ENCODE measurements around the gene SH3RF3. TPM values are rescaled to one million over a fixed set of nuclear protein-coding genes. Genes with fewer than 3 reads are reported as not detected.

Gene SH3RF3
- total and polyA plus RNA-seq, 8 donors = 7.0 to 11.1 (median 8.3) TPM

DNA sequence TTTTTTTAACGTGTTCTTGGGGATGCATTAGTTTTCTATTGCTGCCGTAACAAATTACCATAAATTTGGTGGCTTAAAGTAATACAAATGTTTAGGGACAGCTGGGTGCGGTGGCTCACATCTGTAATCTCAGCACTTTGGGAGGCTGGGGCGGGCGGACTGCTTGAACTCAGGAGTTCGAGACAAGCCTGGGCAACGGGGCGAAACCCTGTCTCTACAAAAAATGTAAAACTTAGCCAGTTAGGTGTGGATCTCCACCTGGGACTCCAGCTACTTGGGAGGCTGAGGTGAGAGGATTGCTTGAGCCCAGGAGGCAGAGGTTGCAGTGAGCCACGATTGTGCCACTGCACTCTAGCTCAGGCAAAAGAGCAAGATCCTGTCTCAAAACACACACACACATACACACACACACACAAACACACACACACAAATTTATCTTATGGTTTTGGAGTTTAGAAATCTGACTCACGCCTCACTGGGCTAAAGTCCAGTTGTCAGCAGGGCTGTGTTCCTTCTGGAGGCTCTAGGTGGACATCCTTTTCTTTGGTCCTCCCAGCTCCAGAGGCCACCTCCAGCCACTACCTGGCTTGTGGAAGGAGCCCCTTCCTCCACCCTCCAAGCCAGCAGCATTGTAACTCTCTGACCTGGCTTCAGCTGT, 408.7 kb downstream of the SH3RF3 start:
- DNase-seq (no peak), ATAC-seq (no peak)
- H3K9me3 ChIP-seq = no peaks in the 10 kb centered on the region
- H3K4me3 ChIP-seq = no peak overlapping the region
- no peak overlapping the region for H3K27ac ChIP-seq
- intact Hi-C loops (cut with DNase I) = no loop called here
- H3K36me3 ChIP-seq = no peaks in the 10 kb centered on the region
- TF ChIP-seq, protein P1, sequence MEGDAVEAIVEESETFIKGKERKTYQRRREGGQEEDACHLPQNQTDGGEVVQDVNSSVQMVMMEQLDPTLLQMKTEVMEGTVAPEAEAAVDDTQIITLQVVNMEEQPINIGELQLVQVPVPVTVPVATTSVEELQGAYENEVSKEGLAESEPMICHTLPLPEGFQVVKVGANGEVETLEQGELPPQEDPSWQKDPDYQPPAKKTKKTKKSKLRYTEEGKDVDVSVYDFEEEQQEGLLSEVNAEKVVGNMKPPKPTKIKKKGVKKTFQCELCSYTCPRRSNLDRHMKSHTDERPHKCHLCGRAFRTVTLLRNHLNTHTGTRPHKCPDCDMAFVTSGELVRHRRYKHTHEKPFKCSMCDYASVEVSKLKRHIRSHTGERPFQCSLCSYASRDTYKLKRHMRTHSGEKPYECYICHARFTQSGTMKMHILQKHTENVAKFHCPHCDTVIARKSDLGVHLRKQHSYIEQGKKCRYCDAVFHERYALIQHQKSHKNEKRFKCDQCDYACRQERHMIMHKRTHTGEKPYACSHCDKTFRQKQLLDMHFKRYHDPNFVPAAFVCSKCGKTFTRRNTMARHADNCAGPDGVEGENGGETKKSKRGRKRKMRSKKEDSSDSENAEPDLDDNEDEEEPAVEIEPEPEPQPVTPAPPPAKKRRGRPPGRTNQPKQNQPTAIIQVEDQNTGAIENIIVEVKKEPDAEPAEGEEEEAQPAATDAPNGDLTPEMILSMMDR (IDR thresholded peaks at IDR 0.05) = no peak
- no peaks in the 10 kb centered on the region for H3K27me3 ChIP-seq
- no peaks in the 10 kb centered on the region for H3K4me1 ChIP-seq

DNA sequence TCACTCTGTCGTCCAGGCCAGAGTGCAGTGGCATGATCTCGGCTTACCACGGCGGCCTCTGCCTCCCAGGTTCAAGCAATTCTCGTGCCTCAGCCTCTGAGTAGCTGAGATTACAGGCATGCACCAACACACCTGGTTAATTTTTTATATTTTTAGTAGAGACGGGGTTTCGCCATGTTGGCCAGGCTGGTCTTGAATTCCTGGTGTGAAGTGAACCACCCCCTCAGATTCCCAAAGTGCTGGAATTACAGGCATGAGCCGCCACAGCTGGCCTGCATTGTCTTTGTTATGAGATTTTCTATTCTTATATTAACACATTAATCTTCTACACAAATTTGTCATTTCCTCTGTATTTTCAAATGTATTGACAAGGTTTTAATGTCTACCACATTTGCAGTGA, 409.5 kb downstream of the SH3RF3 start:
- Histone ChIP-seq H3K36me3 (no peaks in the 10 kb centered on the region), H3K9me3 (no peaks in the 10 kb centered on the region), H3K4me3 (no peak overlapping the region), H3K27ac (no peak overlapping the region), H3K27me3 (no peaks in the 10 kb centered on the region), H3K4me1 (no peaks in the 10 kb centered on the region)
- intact Hi-C loops (cut with DNase I) = no loop called here
- no peak for ATAC-seq
- DNase-seq = no peak
- TF ChIP-seq, protein P1 (IDR thresholded peaks at IDR 0.05) = no peak

DNA sequence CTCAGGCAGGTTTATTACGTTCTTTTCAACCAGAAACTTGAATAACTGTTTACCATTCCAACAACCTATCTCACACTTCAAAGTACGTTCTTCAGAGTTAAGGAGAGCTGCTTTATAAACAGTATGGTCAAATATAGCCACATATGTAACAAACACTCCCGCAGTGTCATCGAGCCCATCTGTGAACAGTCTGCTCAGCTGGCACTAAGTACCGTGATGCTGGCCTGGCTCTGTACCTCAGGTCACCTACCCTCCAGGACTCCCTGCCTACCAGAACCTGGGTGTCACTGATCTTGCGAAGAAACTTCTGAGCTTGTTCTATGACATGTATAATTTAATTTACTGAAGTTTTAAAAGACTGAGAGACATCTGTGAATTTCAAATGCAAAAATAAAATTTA, 413.4 kb downstream of the SH3RF3 start:
- no peak for DNase-seq
- Histone ChIP-seq H3K4me1 (no peaks in the 10 kb centered on the region), H3K27me3 (no peaks in the 10 kb centered on the region), H3K27ac (no peak overlapping the region), H3K36me3 (no peaks in the 10 kb centered on the region), H3K9me3 (no peaks in the 10 kb centered on the region), H3K4me3 (no peak overlapping the region)
- no peak for ATAC-seq
- intact Hi-C loops (cut with DNase I) = no loop called here
- TF ChIP-seq, protein P1 (IDR thresholded peaks at IDR 0.05) = no peak

DNA sequence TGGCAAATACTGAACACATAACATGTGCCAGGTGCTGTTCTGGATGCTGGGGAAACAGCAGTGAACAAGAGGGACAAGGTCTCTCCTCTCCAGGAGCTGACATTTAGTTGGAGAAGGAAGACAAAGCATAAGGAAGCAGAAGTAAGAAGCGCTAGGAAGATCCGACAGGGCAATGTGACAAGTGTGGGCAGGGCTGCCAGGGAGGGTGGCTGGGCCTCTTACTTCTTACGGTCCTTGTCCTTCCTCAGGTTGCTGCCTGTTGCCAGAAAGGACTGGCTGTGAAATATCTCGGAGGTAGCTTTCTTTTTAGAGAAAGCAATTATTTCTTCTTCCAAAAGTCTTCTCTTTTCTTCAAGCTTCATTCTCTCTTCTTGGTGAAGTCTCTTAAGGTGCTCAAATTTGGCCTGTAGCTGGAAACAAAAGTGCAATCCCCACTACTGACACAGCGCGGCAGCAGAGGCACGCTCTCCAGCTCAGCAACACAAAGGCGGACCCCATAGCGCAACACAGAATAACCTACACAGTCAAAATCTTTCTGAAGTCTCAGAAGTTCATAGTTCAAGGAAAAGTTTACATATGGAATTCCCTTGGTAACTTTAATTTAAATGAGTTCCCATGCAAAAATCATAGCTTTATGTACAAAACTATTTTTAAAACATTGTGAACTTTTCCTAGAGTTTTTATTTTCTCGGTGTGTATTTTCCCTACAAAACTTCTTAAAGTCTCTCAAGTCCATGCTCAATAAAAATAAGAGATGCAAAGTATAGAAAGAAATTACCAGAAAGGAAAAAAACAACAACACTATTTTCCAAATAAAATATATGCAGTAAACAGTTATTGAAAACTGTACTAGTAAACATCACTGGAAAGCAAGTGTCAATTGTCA, 417.1 kb downstream of the SH3RF3 start:
- Histone ChIP-seq H3K9me3 (no peaks in the 10 kb centered on the region), H3K36me3 (no peaks in the 10 kb centered on the region), H3K4me1 (no peaks in the 10 kb centered on the region), H3K4me3 (no peak overlapping the region), H3K27ac (no peak overlapping the region), H3K27me3 (no peaks in the 10 kb centered on the region)
- TF ChIP-seq, protein P1 (IDR thresholded peaks at IDR 0.05) = peak; percentile 73 to 81
- DNase-seq = peak in 2 of 4 donors; percentile 63 to 78
- ATAC-seq = peak; percentile 98
- intact Hi-C loops (cut with DNase I) = no loop called here

DNA sequence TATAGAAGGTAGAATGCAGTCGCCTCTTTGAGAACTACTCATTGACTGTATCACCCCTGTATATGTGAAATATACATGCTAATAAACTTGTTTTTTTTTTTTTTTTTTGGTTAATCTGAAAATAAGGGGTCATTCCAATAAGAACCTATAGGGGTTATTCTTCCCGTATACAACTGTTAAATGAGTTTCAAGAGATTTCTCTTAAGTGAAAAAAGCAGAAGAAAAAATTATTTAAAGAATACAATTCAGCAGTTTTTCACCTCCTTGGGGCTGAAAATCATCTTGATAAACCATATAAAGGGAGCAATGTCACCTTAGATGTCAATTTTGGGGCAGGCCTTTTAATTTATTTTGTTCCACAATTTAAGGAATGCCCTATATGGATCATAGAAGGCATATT, 418.3 kb downstream of the SH3RF3 start:
- Histone ChIP-seq H3K4me3 (no peak overlapping the region), H3K27ac (no peak overlapping the region), H3K36me3 (peaks cover 0 to 3% of the 10 kb centered on the region in 2 donors), H3K27me3 (no peaks in the 10 kb centered on the region), H3K9me3 (no peaks in the 10 kb centered on the region), H3K4me1 (no peaks in the 10 kb centered on the region)
- TF ChIP-seq, protein P1 (IDR thresholded peaks at IDR 0.05) = no peak
- DNase-seq (no peak), ATAC-seq (no peak)
- intact Hi-C loops (cut with DNase I) = no loop called here
